Ovary (tissue), 3 donors: ENCODE results near the gene TEX51.

Source experiments
- CTCF ChIP-seq, 3 donors: fragments of 450-650 bp in 2 of 3; fragments of 200-600 bp in 1 of 3; IDR thresholded peaks; one replicate each; pipeline versions ENCODE4 v1.5.1 to v1.8.0; 2016 to 2022; ENCODE audit warnings: antibody characterized with exemption in 3 of 3, mild to moderate bottlenecking in 1 of 3
- POLR2A ChIP-seq: fragments of 450-650 bp; IDR thresholded peaks from one replicate; pipeline ENCODE4 v1.6.1; 2017; ENCODE audit warnings: antibody characterized with exemption, mild to moderate bottlenecking, moderate library complexity
- donor health status: DM: no; HTN: no; CAD: no.

GRCh38 chr2:126898636-126899035 is at the start of gene TEX51:
- TF ChIP-seq POLR2A (no peak), CTCF (IDR thresholded peaks at IDR 0.05) (no peak)
